Neural progenitor cell (in vitro differentiated cells): ENCODE data around the gene TBXAS1.

Experiments used
- EZH2phosphoT487 ChIP-seq: fragments of 200-600 bp; sonication (generic); IDR thresholded peaks from 2 replicates; pipeline ENCODE4 v1.6.1; 2017; ENCODE audit warnings: antibody characterized with exemption
- TF ChIP-seq, protein P1 (sequence below): fragments of 200-600 bp; sonication (generic); IDR thresholded peaks from 2 replicates; pipeline ENCODE4 v1.5.1; 2017; ENCODE audit warnings: antibody characterized with exemption, mild to moderate bottlenecking

DNA sequence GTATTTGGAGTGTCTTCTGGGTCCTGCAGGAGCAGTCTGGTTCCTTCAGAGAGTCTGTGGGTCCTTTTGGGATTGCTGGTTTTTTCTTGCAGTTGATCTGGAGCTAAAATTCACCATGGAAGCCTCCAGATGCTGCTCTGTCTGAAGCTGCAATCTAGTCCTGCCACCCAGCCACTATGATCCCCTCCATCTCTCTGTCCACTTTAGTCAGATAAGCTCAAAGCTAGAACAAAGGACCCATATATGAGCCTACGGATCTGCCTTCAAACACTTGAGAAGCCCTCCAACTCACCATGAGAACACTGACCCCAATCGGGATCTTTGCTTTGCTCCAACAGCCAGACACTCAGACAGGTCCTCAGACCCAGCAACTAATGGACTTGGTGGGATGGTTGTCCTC is 618 bp upstream of the TBXAS1 start:
- TF ChIP-seq, protein P1, sequence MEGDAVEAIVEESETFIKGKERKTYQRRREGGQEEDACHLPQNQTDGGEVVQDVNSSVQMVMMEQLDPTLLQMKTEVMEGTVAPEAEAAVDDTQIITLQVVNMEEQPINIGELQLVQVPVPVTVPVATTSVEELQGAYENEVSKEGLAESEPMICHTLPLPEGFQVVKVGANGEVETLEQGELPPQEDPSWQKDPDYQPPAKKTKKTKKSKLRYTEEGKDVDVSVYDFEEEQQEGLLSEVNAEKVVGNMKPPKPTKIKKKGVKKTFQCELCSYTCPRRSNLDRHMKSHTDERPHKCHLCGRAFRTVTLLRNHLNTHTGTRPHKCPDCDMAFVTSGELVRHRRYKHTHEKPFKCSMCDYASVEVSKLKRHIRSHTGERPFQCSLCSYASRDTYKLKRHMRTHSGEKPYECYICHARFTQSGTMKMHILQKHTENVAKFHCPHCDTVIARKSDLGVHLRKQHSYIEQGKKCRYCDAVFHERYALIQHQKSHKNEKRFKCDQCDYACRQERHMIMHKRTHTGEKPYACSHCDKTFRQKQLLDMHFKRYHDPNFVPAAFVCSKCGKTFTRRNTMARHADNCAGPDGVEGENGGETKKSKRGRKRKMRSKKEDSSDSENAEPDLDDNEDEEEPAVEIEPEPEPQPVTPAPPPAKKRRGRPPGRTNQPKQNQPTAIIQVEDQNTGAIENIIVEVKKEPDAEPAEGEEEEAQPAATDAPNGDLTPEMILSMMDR = no peak
- no peak for TF ChIP-seq EZH2phosphoT487
